DOHH2 (cell line): ENCODE results near the gene TRIM22.
"Not testable (repeated sequence)": the region's sequence is repeated elsewhere in the genome, so short reads cannot be mapped to it uniquely, and the experiment has no call there.

Experiments used
- H3F3A ChIP-seq: fragments of 200-600 bp; sonication (generic), shearing (Covaris generic); 2 replicates; pipeline ENCODE4 v1.6.0; 2016; ENCODE audit warnings: antibody characterized with exemption, mild to moderate bottlenecking; ENCODE audit not compliant: control insufficient read depth, insufficient read depth
- H3K27ac ChIP-seq: fragments of 200-600 bp; sonication (generic); 2 replicates; pipeline ENCODE4 v1.5.1; 2014; ENCODE audit warnings: low read depth, mild to moderate bottlenecking, low read length, moderate library complexity
- H3K27me3 ChIP-seq: fragments of 200-600 bp; sonication (generic); 2 replicates; pipeline ENCODE4 v1.6.1; 2014; ENCODE audit warnings: mild to moderate bottlenecking, low read length, mixed read lengths; ENCODE audit not compliant: control insufficient read depth
- H3K36me3 ChIP-seq: fragments of 200-600 bp; sonication (generic); 2 replicates; pipeline ENCODE4 v1.6.1; 2014; ENCODE audit warnings: mild to moderate bottlenecking, low read length, moderate library complexity, mixed read lengths; ENCODE audit not compliant: control insufficient read depth
- H3K4me1 ChIP-seq: fragments of 200-600 bp; sonication (generic); 2 replicates; pipeline ENCODE4 v1.6.1; 2014; ENCODE audit warnings: mild to moderate bottlenecking, low read length, mixed read lengths; ENCODE audit not compliant: control insufficient read depth
- H3K4me2 ChIP-seq: fragments of 200-600 bp; sonication (generic); 2 replicates; pipeline ENCODE4 v1.6.0; 2014; ENCODE audit warnings: mild to moderate bottlenecking, low read length, moderate library complexity
- H3K4me3 ChIP-seq: fragments of 200-600 bp; sonication (generic); 2 replicates; pipeline ENCODE4 v1.5.1; 2014; ENCODE audit warnings: mild to moderate bottlenecking, low read length, mixed read lengths
- H3K79me2 ChIP-seq: fragments of 200-600 bp; sonication (generic); 2 replicates; pipeline ENCODE4 v1.6.1; 2014; ENCODE audit warnings: mild to moderate bottlenecking, low read length, mixed read lengths; ENCODE audit not compliant: control insufficient read depth
- H3K9me2 ChIP-seq: fragments of 200-600 bp; sonication (generic); replicated peaks from 2 replicates; pipeline ENCODE4 v1.6.1; 2014; ENCODE audit warnings: mild to moderate bottlenecking, low read length, mixed read lengths; ENCODE audit not compliant: control insufficient read depth
- H3K9me3 ChIP-seq: fragments of 200-600 bp; sonication (generic); 2 replicates; pipeline ENCODE4 v1.6.1; 2014; ENCODE audit warnings: antibody characterized with exemption, low read length, mixed read lengths; ENCODE audit not compliant: control insufficient read depth, insufficient read depth
- H4K20me1 ChIP-seq: fragments of 200-600 bp; sonication (generic); 2 replicates; pipeline ENCODE4 v1.6.0; 2014; ENCODE audit warnings: low read depth, mild to moderate bottlenecking, antibody characterized with exemption, low read length, moderate library complexity; ENCODE audit not compliant: control insufficient read depth, insufficient read depth
- EZH2phosphoT487 ChIP-seq: fragments of 200-600 bp; sonication (generic); IDR thresholded peaks from 2 replicates; pipeline ENCODE4 v1.6.1; 2017; ENCODE audit warnings: borderline replicate concordance, mild to moderate bottlenecking, antibody characterized with exemption, low read length, moderate library complexity, mixed read lengths
- TF ChIP-seq, protein P1 (sequence below): fragments of 200-600 bp; sonication (generic); IDR thresholded peaks from one replicate; pipeline ENCODE4 v1.5.1; 2014; ENCODE audit warnings: antibody characterized with exemption, mild to moderate bottlenecking, low read depth, low read length; ENCODE audit not compliant: poor library complexity, severe bottlenecking

Gene TRIM22

GRCh38 chr11:5688482-5688881 lies 1.1 kb upstream of the TRIM22 start:
- no peaks in the 10 kb centered on the region for H4K20me1 ChIP-seq
- H3K27ac ChIP-seq = peak overlapping the region; percentile 90; the same call in 1 of the 2 replicates
- H3K79me2 ChIP-seq = peaks cover 21% of the 10 kb centered on the region
- no peak for TF ChIP-seq EZH2phosphoT487
- TF ChIP-seq, protein P1, sequence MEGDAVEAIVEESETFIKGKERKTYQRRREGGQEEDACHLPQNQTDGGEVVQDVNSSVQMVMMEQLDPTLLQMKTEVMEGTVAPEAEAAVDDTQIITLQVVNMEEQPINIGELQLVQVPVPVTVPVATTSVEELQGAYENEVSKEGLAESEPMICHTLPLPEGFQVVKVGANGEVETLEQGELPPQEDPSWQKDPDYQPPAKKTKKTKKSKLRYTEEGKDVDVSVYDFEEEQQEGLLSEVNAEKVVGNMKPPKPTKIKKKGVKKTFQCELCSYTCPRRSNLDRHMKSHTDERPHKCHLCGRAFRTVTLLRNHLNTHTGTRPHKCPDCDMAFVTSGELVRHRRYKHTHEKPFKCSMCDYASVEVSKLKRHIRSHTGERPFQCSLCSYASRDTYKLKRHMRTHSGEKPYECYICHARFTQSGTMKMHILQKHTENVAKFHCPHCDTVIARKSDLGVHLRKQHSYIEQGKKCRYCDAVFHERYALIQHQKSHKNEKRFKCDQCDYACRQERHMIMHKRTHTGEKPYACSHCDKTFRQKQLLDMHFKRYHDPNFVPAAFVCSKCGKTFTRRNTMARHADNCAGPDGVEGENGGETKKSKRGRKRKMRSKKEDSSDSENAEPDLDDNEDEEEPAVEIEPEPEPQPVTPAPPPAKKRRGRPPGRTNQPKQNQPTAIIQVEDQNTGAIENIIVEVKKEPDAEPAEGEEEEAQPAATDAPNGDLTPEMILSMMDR = no peak
- H3K9me2 ChIP-seq = no peaks in the 10 kb centered on the region
- peaks cover 51% of the 10 kb centered on the region for H3K4me1 ChIP-seq
- H3K4me2 ChIP-seq = no peak overlapping the region
- H3F3A ChIP-seq = peaks cover 11% of the 10 kb centered on the region
- H3K9me3 ChIP-seq = no peaks in the 10 kb centered on the region
- no peaks in the 10 kb centered on the region for H3K27me3 ChIP-seq
- no peaks in the 10 kb centered on the region; the same call in 1 of the 2 replicates for H3K36me3 ChIP-seq
- H3K4me3 ChIP-seq = no peak overlapping the region

DNA sequence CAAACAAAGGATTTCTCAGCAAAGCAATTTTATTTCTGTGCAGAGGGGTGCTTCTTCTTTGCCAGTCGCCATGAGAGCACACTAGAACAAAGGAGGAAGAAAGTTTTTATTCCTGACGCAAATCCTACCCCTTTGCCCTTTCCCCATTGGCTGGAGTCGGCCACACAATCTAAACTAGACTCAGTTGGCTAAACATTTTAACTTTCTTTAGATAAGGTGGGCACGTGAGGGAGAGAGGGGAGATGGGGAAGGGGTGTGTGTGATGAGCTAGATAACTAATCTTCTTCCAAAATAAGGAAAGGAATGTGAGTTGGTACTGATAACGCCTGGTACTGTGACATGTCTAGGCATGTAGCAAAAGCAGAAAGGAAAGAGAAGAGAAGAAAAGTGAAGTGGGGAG lies 626 bp downstream of the TRIM22 start:
- H3K9me2 ChIP-seq = no peaks in the 10 kb centered on the region
- H3K4me2 ChIP-seq = peak overlapping the region; percentile 81
- peaks cover 11% of the 10 kb centered on the region for H3F3A ChIP-seq
- peaks cover 23% of the 10 kb centered on the region for H3K79me2 ChIP-seq
- no peaks in the 10 kb centered on the region for H4K20me1 ChIP-seq
- peaks cover 37% of the 10 kb centered on the region for H3K4me1 ChIP-seq
- H3K9me3 ChIP-seq = no peaks in the 10 kb centered on the region
- H3K27ac ChIP-seq = peak overlapping the region; percentile 90
- no peaks in the 10 kb centered on the region for H3K27me3 ChIP-seq
- H3K36me3 ChIP-seq = peaks cover 3% of the 10 kb centered on the region
- TF ChIP-seq, protein P1 = no peak
- TF ChIP-seq EZH2phosphoT487 = no peak
- peak overlapping the region; percentile 78 for H3K4me3 ChIP-seq

- peaks cover 11% of the 10 kb centered on the region for H3F3A ChIP-seq
- no peak for TF ChIP-seq EZH2phosphoT487
- TF ChIP-seq, protein P1 = no peak
- peak overlapping the region; percentile 81 for H3K4me2 ChIP-seq
- peak overlapping the region; percentile 90 for H3K27ac ChIP-seq
- peaks cover 37% of the 10 kb centered on the region for H3K4me1 ChIP-seq
- no peaks in the 10 kb centered on the region for H3K27me3 ChIP-seq
- no peaks in the 10 kb centered on the region for H3K9me3 ChIP-seq
- H3K79me2 ChIP-seq = peaks cover 23% of the 10 kb centered on the region
- peak overlapping the region; percentile 78 for H3K4me3 ChIP-seq
- peaks cover 3% of the 10 kb centered on the region for H3K36me3 ChIP-seq
- no peaks in the 10 kb centered on the region for H3K9me2 ChIP-seq
- H4K20me1 ChIP-seq = no peaks in the 10 kb centered on the region
Measured at GRCh38 chr11:5690736-5691135, 1.1 kb downstream of the TRIM22 start.

DNA sequence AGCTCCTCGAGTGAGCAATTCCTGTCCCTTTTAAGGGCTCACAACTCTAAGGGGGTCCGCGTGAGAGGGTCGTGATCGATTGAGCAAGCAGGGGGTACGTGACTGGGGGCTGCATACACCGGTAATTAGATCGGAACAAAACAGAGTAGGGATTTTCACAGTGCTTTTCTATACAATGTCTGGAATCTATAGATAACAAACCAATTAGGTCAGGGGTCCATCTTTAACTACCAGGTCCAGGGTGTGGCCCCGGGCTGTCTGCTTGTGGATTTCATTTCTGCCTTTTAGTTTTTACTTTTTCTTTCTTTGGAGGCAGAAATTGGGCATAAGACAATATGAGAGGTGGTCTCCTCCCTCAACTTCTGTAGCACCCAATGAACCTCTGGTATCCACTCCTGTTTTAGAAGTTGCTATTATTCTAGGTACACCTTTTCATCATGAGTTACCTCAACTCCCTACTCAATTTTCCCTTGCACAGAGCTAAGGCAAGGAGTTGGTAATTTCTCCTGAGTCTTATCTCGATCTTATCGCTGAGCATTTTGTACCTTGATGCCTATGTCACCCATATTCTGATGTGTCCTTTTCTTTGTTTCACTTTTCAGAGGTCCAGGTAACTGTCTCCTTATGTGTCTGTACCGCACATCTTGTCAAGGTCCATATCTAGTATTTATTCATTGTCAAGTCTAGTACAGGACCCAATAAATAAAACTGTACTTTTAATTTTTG lies 1.8 kb downstream of the TRIM22 start:
- not testable (repeated sequence) for H3K27me3 ChIP-seq, H3K9me2 ChIP-seq, H3K36me3 ChIP-seq, H4K20me1 ChIP-seq, H3K9me3 ChIP-seq
- H3K4me1 ChIP-seq = peaks cover 37% of the 10 kb centered on the region
- H3F3A ChIP-seq = peaks cover 11% of the 10 kb centered on the region
- peak overlapping the region; percentile 81 for H3K4me2 ChIP-seq
- H3K4me3 ChIP-seq = peak overlapping the region; percentile 78
- H3K27ac ChIP-seq = peak overlapping the region; percentile 90
- H3K79me2 ChIP-seq = peaks cover 23% of the 10 kb centered on the region
